ENCODE results near the gene COA8. TPM values are rescaled to one million over a fixed set of nuclear protein-coding genes. Genes with fewer than 3 reads are reported as not detected.

COA8 gene
- total and polyA plus RNA-seq, 2 donors (not counting 3 experiments of a cell fraction or from before 2014, with no cell fraction given): 19.1 to 46.4 TPM

DNA sequence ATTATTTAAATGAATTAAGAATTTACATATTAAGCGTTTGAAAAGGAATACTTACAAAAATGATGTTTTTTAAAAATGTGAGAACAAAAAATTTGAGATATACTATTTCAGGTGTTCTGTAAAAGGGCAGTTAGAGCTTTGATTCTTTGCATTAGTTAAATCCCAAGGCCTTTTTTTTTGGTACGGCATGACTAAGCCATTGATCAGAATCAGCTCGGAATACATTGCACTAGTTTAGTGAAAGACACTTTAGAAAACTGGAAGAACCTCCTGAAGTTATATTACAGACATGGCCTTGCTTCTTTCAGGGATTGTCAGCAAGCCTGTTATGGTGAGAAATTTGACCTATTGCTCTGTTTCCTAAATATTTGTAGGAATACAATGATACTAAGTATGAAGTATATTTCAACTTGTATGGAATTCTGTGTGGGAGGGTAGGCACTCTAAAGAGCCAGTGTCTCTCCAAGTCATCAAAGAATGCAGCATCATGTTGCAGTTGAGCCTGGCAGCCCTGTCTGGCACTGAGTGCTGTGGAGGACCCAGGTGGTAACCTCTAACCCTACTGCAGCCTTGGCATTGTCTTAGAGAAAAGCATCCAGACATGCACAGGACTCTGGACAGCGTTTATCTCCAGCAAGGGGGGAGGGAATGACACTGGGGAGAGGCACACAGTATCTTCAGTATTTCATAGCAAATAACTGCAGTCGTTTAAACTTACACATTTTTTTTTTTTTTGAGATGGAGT lies 67.8 kb downstream of the COA8 start:
- no peaks in the 10 kb centered on the region for H3K27me3 ChIP-seq (ENCODE audit: control insufficient read depth in 2 of 2, insufficient read depth in 2 of 2, low read length in 2 of 2)
- H2AFZ ChIP-seq (ENCODE audit: low read depth, low read length): no peak overlapping the region
- BruUV-seq (replicated peaks): TSS peak; percentile 46
- ChIA-PET POLR2A (no interaction called here), CTCF (no interaction called here)
- H3K4me1 ChIP-seq (ENCODE audit: control insufficient read depth, extremely low read depth, insufficient read depth, low read length): peaks cover 12% of the 10 kb centered on the region
- intact Hi-C loops (cut with micrococcal nuclease): no loop called here
- peak overlapping the region; percentile 84 for H3K9ac ChIP-seq (replicated peaks; ENCODE audit: extremely low read depth, insufficient read depth, low read length)
- H3K27ac ChIP-seq (ENCODE audit: insufficient read depth, low read depth, low read length): peak overlapping the region; percentile 61
- H3K4me3 ChIP-seq (replicated peaks in 1 of 3; ENCODE audit: insufficient read depth in 1 of 3, low read depth in 1 of 3, low read length in 3 of 3): peak overlapping the region in 2 of 3 experiments; percentile 96 to 97
- H3K36me3 ChIP-seq (ENCODE audit: control insufficient read depth in 2 of 2, extremely low read depth in 1 of 2, insufficient read depth in 2 of 2, low read length in 2 of 2): peaks cover 0 to 2% of the 10 kb centered on the region in 2 experiments
- H3K79me2 ChIP-seq (ENCODE audit: control insufficient read depth, insufficient read depth, low read length): peaks cover 63% of the 10 kb centered on the region
- peaks cover 5% of the 10 kb centered on the region for H4K20me1 ChIP-seq (replicated peaks; ENCODE audit: control insufficient read depth, extremely low read depth, insufficient read depth, low read length)
- TF ChIP-seq POLR2AphosphoS5 (IDR thresholded peaks at IDR 0.05; ENCODE audit: insufficient read depth, low read depth, low read length): no peak
- peak; percentile 18 for TF ChIP-seq FOS (IDR thresholded peaks at IDR 0.05; ENCODE audit: borderline replicate concordance, insufficient read depth, low read length)
- peak overlapping the region; percentile 82 for H3K4me2 ChIP-seq (ENCODE audit: insufficient read depth, low read length)
- dilution Hi-C loops (cut with MboI; ENCODE audit: extremely low pct_ligation_motif_present, low sequenced_read_pairs): no loop called here
- DNase-seq (ENCODE audit: low read depth, low spot score): peak; percentile 10
- H3K9me3 ChIP-seq (replicated peaks; ENCODE audit: control insufficient read depth, insufficient read depth, low read length): no peaks in the 10 kb centered on the region
- H3K9me1 ChIP-seq (replicated peaks; ENCODE audit: control insufficient read depth, extremely low read depth, insufficient read depth, low read length): no peaks in the 10 kb centered on the region
- peak; percentile 52 for FAIRE-seq

- dilution Hi-C loops (cut with MboI; ENCODE audit: extremely low pct_ligation_motif_present, low sequenced_read_pairs): no loop called here
- CTCF ChIA-PET: no interaction called here
- H3K27ac ChIP-seq (ENCODE audit: insufficient read depth, low read depth, low read length): no peak overlapping the region
These were observed 70.6 kb downstream of the COA8 start for GRCh38 chr14:103633391-103633790.

More at GRCh38 chr14:103633391-103633790, 70.6 kb downstream of the COA8 start:
- DNase-seq (ENCODE audit: low read depth, low spot score): no peak
- Histone ChIP-seq H3K4me1 (ENCODE audit: control insufficient read depth, extremely low read depth, insufficient read depth, low read length) (peaks cover 6% of the 10 kb centered on the region), H3K4me3 (replicated peaks in 1 of 3; ENCODE audit: insufficient read depth in 1 of 3, low read depth in 1 of 3, low read length in 3 of 3) (no peak overlapping the region), H3K36me3 (ENCODE audit: control insufficient read depth in 2 of 2, extremely low read depth in 1 of 2, insufficient read depth in 2 of 2, low read length in 2 of 2) (peaks cover 2 to 6% of the 10 kb centered on the region in 2 experiments), H4K20me1 (replicated peaks; ENCODE audit: control insufficient read depth, extremely low read depth, insufficient read depth, low read length) (peaks cover 5% of the 10 kb centered on the region), H3K9me3 (replicated peaks; ENCODE audit: control insufficient read depth, insufficient read depth, low read length) (no peaks in the 10 kb centered on the region), H3K79me2 (ENCODE audit: control insufficient read depth, insufficient read depth, low read length) (peaks cover 92% of the 10 kb centered on the region), H3K27me3 (ENCODE audit: control insufficient read depth in 2 of 2, insufficient read depth in 2 of 2, low read length in 2 of 2) (no peaks in the 10 kb centered on the region), H2AFZ (ENCODE audit: low read depth, low read length) (no peak overlapping the region), H3K4me2 (ENCODE audit: insufficient read depth, low read length) (no peak overlapping the region), H3K9me1 (replicated peaks; ENCODE audit: control insufficient read depth, extremely low read depth, insufficient read depth, low read length) (no peaks in the 10 kb centered on the region), H3K9ac (replicated peaks; ENCODE audit: extremely low read depth, insufficient read depth, low read length) (no peak overlapping the region)
- no peak for FAIRE-seq
- intact Hi-C loops (cut with micrococcal nuclease): no loop called here
- POLR2A ChIA-PET: no interaction called here
- TF ChIP-seq POLR2AphosphoS5 (IDR thresholded peaks at IDR 0.05; ENCODE audit: insufficient read depth, low read depth, low read length) (no peak), POLR2A (IDR thresholded peaks at IDR 0.05; ENCODE audit: low read depth, low read length) (no peak), GATA2 (IDR thresholded peaks at IDR 0.05; ENCODE audit: insufficient read depth, insufficient read length, low read depth, low read length) (no peak), FOS (IDR thresholded peaks at IDR 0.05; ENCODE audit: borderline replicate concordance, insufficient read depth, low read length) (no peak), JUN (IDR thresholded peaks at IDR 0.05; ENCODE audit: borderline replicate concordance, insufficient read depth, insufficient read length, low read depth) (no peak)
- no TSS peak for BruUV-seq (replicated peaks)
